GM19035 (cell line): ENCODE measurements around the gene LIPE.
"Not testable (repeated sequence)": the region's sequence is repeated elsewhere in the genome, so short reads cannot be mapped to it uniquely, and the experiment has no call there.

Experiments
- ATAC-seq: cut with Tn5 transposase; IDR thresholded peaks from one replicate; pipeline ENCODE4 v1.9.1; 2021; ENCODE audit not compliant: unreplicated experiment

LIPE gene

GRCh38 chr19:42450314-42450934 lies 23.2 kb upstream of the LIPE start:
- peak; percentile 83 for ATAC-seq

- ATAC-seq = not testable (repeated sequence)
Measured at GRCh38 chr19:42448306-42448705, 21.1 kb upstream of the LIPE start.

- ATAC-seq = no peak
Measured at GRCh38 chr19:42445948-42446347, 18.8 kb upstream of the LIPE start.

GRCh38 chr19:42443944-42444398 lies 16.8 kb upstream of the LIPE start:
- ATAC-seq = no peak

GRCh38 chr19:42442833-42443232 lies 15.6 kb upstream of the LIPE start, which contains the start of gene CXCL17:
CXCL17 (minus strand) TSS chr19:42442946; CDS start chr19:42442832, 114 bp downstream.
- no peak for ATAC-seq

- ATAC-seq = no peak
Measured at GRCh38 chr19:42441049-42441445, 13.9 kb upstream of the LIPE start.

- no peak for ATAC-seq
Measured at GRCh38 chr19:42440357-42441048, 13.3 kb upstream of the LIPE start.

GRCh38 chr19:42436006-42436405 lies 8.8 kb upstream of the LIPE start:
- no peak for ATAC-seq

- ATAC-seq = no peak
Measured at GRCh38 chr19:42435316-42435715, 8.1 kb upstream of the LIPE start.

GRCh38 chr19:42433503-42434260 lies 6.5 kb upstream of the LIPE start:
- ATAC-seq = no peak

GRCh38 chr19:42431486-42431885 lies 4.3 kb upstream of the LIPE start:
- no peak for ATAC-seq

GRCh38 chr19:42428676-42429075 lies 1.5 kb upstream of the LIPE start:
- no peak for ATAC-seq

- ATAC-seq = no peak
Measured at GRCh38 chr19:42426643-42427042, 545 bp downstream of the LIPE start.

- no peak for ATAC-seq
Measured at GRCh38 chr19:42424712-42425131, 2.5 kb downstream of the LIPE start.

GRCh38 chr19:42424345-42424707 lies 2.9 kb downstream of the LIPE start:
- no peak for ATAC-seq

- peak; percentile 92 for ATAC-seq
Measured at GRCh38 chr19:42423462-42424344, 3.5 kb downstream of the LIPE start.

- ATAC-seq = peak; percentile 32
Measured at GRCh38 chr19:42422901-42423461, 4.2 kb downstream of the LIPE start.

- peak; percentile 1 for ATAC-seq
Measured at GRCh38 chr19:42422092-42422900, 4.9 kb downstream of the LIPE start.

- no peak for ATAC-seq
Measured at GRCh38 chr19:42421591-42422031, 5.6 kb downstream of the LIPE start.

GRCh38 chr19:42421101-42421500 lies 6.1 kb downstream of the LIPE start:
- no peak for ATAC-seq
